ENCODE data around the gene TBC1D16. TPM values are rescaled to one million over a fixed set of nuclear protein-coding genes. Genes with fewer than 3 reads are reported as not detected.
A peak's percentile ranks its signal among the peaks of the same experiment; 100 is the strongest.

The TBC1D16 gene
- total RNA-seq = 30.4 and 257 TPM in 2 replicates

GRCh38 chr17:80035687-80035936 is at the start of gene TBC1D16:
TSS of gene TBC1D16 (minus strand) at chr17:80035872. CDS start at chr17:80013547, 22,325 bp downstream.
- no peak for DNase-seq (ENCODE audit: low read depth)

GRCh38 chr17:80084773-80085172 is 49.1 kb upstream of the TBC1D16 start:
- DNase-seq (ENCODE audit: low read depth) = no peak

- DNase-seq (ENCODE audit: low read depth) = no peak
Measured at GRCh38 chr17:80083136-80083661, 47.5 kb upstream of the TBC1D16 start.

GRCh38 chr17:80082403-80083135 is 46.9 kb upstream of the TBC1D16 start:
- DNase-seq (ENCODE audit: low read depth) = peak; percentile 73

- no peak for DNase-seq (ENCODE audit: low read depth)
Measured at GRCh38 chr17:80081596-80081995, 45.9 kb upstream of the TBC1D16 start.

- DNase-seq (ENCODE audit: low read depth) = peak; percentile 48
Measured at GRCh38 chr17:80080081-80080480, 44.4 kb upstream of the TBC1D16 start.

GRCh38 chr17:80072410-80072809 is 36.7 kb upstream of the TBC1D16 start:
- DNase-seq (ENCODE audit: low read depth) = no peak

- no peak for DNase-seq (ENCODE audit: low read depth)
Measured at GRCh38 chr17:80071116-80071841, 35.6 kb upstream of the TBC1D16 start.

GRCh38 chr17:80070375-80071115 is 34.9 kb upstream of the TBC1D16 start:
- no peak for DNase-seq (ENCODE audit: low read depth)

GRCh38 chr17:80068301-80069222 is 32.9 kb upstream of the TBC1D16 start:
- DNase-seq (ENCODE audit: low read depth) = peak; percentile 67

GRCh38 chr17:80067393-80067986 is 31.8 kb upstream of the TBC1D16 start:
- no peak for DNase-seq (ENCODE audit: low read depth)

- no peak for DNase-seq (ENCODE audit: low read depth)
Measured at GRCh38 chr17:80065478-80066170, 30.0 kb upstream of the TBC1D16 start.

GRCh38 chr17:80064696-80065095 is 29.0 kb upstream of the TBC1D16 start:
- DNase-seq (ENCODE audit: low read depth) = no peak

- DNase-seq (ENCODE audit: low read depth) = peak; percentile 89
Measured at GRCh38 chr17:80063830-80064585, 28.3 kb upstream of the TBC1D16 start.

- DNase-seq (ENCODE audit: low read depth) = no peak
Measured at GRCh38 chr17:80061421-80061820, 25.7 kb upstream of the TBC1D16 start.

GRCh38 chr17:80060644-80061043 is 25.0 kb upstream of the TBC1D16 start:
- DNase-seq (ENCODE audit: low read depth) = peak; percentile 91

GRCh38 chr17:80058311-80058955 is 22.8 kb upstream of the TBC1D16 start:
- DNase-seq (ENCODE audit: low read depth) = no peak

- no peak for DNase-seq (ENCODE audit: low read depth)
Measured at GRCh38 chr17:80055597-80055996, 19.9 kb upstream of the TBC1D16 start.

GRCh38 chr17:80053102-80053501 is 17.4 kb upstream of the TBC1D16 start:
- DNase-seq (ENCODE audit: low read depth) = no peak

Data from renal cortical epithelial cell (primary cell).